Measurements from ENCODE around the gene AFAP1L2. TPM values are rescaled to one million over a fixed set of nuclear protein-coding genes. Genes with fewer than 3 reads are reported as not detected.

Gene AFAP1L2
- total RNA-seq, 4 donors from 2014 or later: 28.4 to 86.6 (median 48.6) TPM

DNA sequence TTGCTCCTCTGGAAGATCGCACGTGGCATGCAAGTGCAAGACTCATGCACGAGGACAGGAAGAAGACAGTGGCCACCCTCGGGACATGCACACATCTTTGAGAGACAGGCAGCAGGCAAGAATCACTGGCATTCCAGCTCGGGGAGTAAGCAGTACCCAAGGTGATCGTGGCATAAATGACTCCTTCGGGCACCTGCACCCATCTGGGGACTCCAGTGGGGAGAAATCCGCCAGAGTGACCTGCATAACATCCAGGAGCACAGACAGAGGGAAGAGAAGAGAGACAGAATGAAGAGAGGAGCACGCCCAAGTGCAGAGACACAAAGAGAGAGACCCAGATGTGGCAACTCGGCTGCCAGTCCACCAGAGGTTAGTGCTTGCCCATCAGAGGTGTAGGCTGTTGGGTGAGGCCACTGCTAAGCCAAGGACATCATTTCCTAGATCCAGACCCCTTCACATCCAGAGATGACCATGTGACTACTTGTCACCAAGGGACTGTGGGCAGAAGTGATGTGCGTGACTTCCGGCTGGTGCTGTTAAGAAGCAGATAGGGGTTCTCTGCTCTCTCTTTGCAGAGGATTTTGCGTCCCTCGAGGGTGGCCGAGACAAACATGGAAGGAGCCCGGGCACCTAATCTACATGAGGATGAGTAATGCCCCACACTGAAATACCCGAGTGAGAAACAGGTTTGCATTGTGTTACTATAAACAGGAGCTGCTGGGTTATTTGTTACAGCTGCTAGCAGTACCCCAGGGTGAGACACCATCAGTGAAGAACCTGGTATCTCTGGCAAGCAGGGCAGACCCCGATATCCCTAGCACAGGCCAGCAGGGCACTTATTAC is 84.7 kb downstream of the AFAP1L2 start:
- H3K27ac ChIP-seq: no peak overlapping the region
- no peak for TF ChIP-seq POLR2A (IDR thresholded peaks at IDR 0.05)
- TF ChIP-seq, protein P1, sequence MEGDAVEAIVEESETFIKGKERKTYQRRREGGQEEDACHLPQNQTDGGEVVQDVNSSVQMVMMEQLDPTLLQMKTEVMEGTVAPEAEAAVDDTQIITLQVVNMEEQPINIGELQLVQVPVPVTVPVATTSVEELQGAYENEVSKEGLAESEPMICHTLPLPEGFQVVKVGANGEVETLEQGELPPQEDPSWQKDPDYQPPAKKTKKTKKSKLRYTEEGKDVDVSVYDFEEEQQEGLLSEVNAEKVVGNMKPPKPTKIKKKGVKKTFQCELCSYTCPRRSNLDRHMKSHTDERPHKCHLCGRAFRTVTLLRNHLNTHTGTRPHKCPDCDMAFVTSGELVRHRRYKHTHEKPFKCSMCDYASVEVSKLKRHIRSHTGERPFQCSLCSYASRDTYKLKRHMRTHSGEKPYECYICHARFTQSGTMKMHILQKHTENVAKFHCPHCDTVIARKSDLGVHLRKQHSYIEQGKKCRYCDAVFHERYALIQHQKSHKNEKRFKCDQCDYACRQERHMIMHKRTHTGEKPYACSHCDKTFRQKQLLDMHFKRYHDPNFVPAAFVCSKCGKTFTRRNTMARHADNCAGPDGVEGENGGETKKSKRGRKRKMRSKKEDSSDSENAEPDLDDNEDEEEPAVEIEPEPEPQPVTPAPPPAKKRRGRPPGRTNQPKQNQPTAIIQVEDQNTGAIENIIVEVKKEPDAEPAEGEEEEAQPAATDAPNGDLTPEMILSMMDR (IDR thresholded peaks at IDR 0.05): no peak
- intact Hi-C loops (cut with DNase I; ENCODE audit: low total_unique reads): no loop called here
- H3K4me3 ChIP-seq: no peak overlapping the region
- H3K27me3 ChIP-seq: no peaks in the 10 kb centered on the region
- H3K36me3 ChIP-seq: no peaks in the 10 kb centered on the region
- no peaks in the 10 kb centered on the region for H3K4me1 ChIP-seq
- H3K9me3 ChIP-seq: no peaks in the 10 kb centered on the region
- DNase-seq: no peak

DNA sequence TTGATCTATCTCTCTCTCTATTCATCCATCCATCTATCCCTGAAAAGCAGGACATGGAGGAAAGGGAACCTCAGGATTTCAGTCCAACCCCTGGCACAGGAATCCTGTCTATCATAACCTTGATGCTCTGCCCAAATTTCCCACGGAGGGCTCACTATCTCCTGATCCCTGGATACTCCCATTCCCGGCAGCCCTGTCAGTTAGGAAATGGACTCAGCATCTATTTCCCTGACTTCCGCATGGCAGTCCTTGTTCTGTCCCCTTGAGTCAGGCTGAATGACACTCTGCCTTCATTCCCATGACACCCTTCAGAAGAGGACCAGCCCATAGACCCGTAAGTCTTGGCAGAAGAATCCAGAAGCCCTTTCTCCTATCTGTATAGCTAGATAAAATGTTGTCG is 87.6 kb downstream of the AFAP1L2 start:
- DNase-seq: no peak
- no peaks in the 10 kb centered on the region for H3K27me3 ChIP-seq
- no peak for TF ChIP-seq POLR2A (IDR thresholded peaks at IDR 0.05)
- TF ChIP-seq, protein P1 (IDR thresholded peaks at IDR 0.05): no peak
- H3K36me3 ChIP-seq: no peaks in the 10 kb centered on the region
- H3K9me3 ChIP-seq: no peaks in the 10 kb centered on the region
- H3K4me3 ChIP-seq: no peak overlapping the region
- H3K27ac ChIP-seq: no peak overlapping the region
- intact Hi-C loops (cut with DNase I; ENCODE audit: low total_unique reads): no loop called here
- no peaks in the 10 kb centered on the region for H3K4me1 ChIP-seq

- H3K9me3 ChIP-seq: no peaks in the 10 kb centered on the region
- TF ChIP-seq, protein P1 (IDR thresholded peaks at IDR 0.05): no peak
- no peak for TF ChIP-seq POLR2A (IDR thresholded peaks at IDR 0.05)
- H3K27me3 ChIP-seq: no peaks in the 10 kb centered on the region
- H3K27ac ChIP-seq: no peak overlapping the region
- no peak for DNase-seq
- H3K4me1 ChIP-seq: no peaks in the 10 kb centered on the region
- intact Hi-C loops (cut with DNase I; ENCODE audit: low total_unique reads): no loop called here
- no peak overlapping the region for H3K4me3 ChIP-seq
- H3K36me3 ChIP-seq: no peaks in the 10 kb centered on the region
Observed at GRCh38 chr10:114315566-114316420, 88.5 kb downstream of the AFAP1L2 start.

GRCh38 chr10:114313866-114314265 is 90.4 kb downstream of the AFAP1L2 start:
- no peaks in the 10 kb centered on the region for H3K9me3 ChIP-seq
- no peak overlapping the region for H3K4me3 ChIP-seq
- no peaks in the 10 kb centered on the region for H3K27me3 ChIP-seq
- no peak overlapping the region for H3K27ac ChIP-seq
- intact Hi-C loops (cut with DNase I; ENCODE audit: low total_unique reads): no loop called here
- no peak for DNase-seq
- H3K36me3 ChIP-seq: no peaks in the 10 kb centered on the region
- no peak for TF ChIP-seq POLR2A (IDR thresholded peaks at IDR 0.05)
- TF ChIP-seq, protein P1 (IDR thresholded peaks at IDR 0.05): no peak
- H3K4me1 ChIP-seq: no peaks in the 10 kb centered on the region

DNA sequence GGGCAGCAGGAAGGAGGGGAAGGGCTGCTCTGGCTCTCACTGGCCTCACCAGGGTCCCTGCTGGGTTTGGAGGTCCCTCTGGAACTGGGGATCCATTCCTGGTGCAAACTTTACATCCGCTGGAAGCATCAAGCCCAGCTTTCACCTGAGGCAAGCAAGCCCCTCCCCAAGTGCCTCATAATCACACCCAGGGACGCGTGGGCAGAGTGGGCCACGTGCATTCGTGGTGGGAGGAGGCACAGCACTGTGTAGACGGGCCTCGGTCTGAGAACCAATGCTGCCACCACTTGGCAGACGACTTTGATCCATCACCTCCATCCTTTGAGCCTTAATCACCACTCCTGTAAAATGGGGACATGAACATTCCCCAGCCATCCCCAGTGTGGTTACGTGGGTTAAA is 91.2 kb downstream of the AFAP1L2 start:
- H3K36me3 ChIP-seq: no peaks in the 10 kb centered on the region
- no peak overlapping the region for H3K27ac ChIP-seq
- no peak for TF ChIP-seq POLR2A (IDR thresholded peaks at IDR 0.05)
- TF ChIP-seq, protein P1 (IDR thresholded peaks at IDR 0.05): no peak
- H3K4me3 ChIP-seq: no peak overlapping the region
- H3K4me1 ChIP-seq: no peaks in the 10 kb centered on the region
- no peaks in the 10 kb centered on the region for H3K27me3 ChIP-seq
- DNase-seq: no peak
- intact Hi-C loops (cut with DNase I; ENCODE audit: low total_unique reads): no loop called here
- H3K9me3 ChIP-seq: no peaks in the 10 kb centered on the region
